Measurements from ENCODE around the gene WWOX.

WWOX gene

DNA sequence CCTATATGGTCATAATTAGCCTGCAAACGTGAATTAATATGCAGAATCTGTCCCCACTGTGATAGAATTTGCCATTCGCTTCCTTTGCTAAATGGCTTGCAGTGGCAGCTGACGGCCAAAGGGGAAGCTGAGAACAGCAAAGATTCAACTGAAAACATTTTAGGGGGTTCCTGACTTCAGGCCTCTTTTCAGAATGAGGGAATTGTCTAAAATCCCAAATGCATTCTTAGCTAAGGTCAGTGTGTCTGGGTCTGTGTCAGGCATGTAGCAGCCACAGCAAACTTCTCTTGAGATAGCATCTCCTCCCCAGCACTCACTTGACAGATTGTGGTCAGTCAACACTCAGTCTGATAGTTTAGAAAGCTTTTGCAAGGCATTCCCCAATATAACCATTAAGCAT lies 701.1 kb downstream of the WWOX start:
- Histone ChIP-seq H3K27me3 (ENCODE audit: control insufficient read depth, insufficient read depth, low read length) (no peaks in the 10 kb centered on the region), H3K27ac (ENCODE audit: low read length) (no peak overlapping the region), H3K9me3 (ENCODE audit: control insufficient read depth, low read depth, low read length) (no peaks in the 10 kb centered on the region), H3K4me1 (ENCODE audit: control insufficient read depth, low read depth, low read length) (no peaks in the 10 kb centered on the region), H3K36me3 (ENCODE audit: control insufficient read depth, low read depth, low read length) (no peaks in the 10 kb centered on the region), H3K9ac (ENCODE audit: low read length) (no peak overlapping the region), H3K4me3 (ENCODE audit: low read length) (no peak overlapping the region)

DNA sequence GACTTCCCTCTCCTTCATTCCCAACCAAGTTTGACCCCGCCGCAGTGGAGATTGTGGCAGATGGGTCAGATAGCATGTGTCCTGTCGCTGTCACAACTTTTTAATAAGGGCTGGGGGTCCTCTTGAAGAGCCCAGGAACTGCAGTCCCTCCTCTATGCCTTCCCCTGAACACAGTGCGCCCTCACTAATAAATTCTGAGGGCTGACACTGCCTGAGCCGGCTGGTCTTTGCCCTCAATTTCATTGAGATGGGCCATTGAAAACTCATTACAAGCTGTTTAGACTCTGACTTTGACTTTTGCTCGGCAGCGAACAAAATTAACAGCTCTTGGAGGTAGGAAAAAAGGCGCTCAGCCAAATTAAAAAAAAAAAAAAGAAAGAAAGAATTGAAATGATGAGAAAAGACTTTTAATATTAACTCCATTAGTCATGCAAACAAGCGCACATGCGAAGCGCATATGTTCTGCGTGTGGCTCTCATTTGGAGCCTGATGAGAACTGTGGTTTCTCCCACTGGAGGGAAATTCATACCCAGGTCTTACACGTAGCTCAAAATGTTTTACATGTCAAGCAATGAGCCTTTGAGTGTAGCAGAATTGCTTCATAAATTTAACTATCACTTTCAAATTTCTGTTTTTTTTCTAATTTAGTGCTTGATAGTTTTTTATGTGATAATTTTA lies 704.7 kb downstream of the WWOX start:
- Histone ChIP-seq H3K36me3 (ENCODE audit: control insufficient read depth, low read depth, low read length) (no peaks in the 10 kb centered on the region), H3K9ac (ENCODE audit: low read length) (no peak overlapping the region), H3K9me3 (ENCODE audit: control insufficient read depth, low read depth, low read length) (no peaks in the 10 kb centered on the region), H3K27ac (ENCODE audit: low read length) (no peak overlapping the region), H3K27me3 (ENCODE audit: control insufficient read depth, insufficient read depth, low read length) (no peaks in the 10 kb centered on the region), H3K4me3 (ENCODE audit: low read length) (no peak overlapping the region), H3K4me1 (ENCODE audit: control insufficient read depth, low read depth, low read length) (no peaks in the 10 kb centered on the region)

DNA sequence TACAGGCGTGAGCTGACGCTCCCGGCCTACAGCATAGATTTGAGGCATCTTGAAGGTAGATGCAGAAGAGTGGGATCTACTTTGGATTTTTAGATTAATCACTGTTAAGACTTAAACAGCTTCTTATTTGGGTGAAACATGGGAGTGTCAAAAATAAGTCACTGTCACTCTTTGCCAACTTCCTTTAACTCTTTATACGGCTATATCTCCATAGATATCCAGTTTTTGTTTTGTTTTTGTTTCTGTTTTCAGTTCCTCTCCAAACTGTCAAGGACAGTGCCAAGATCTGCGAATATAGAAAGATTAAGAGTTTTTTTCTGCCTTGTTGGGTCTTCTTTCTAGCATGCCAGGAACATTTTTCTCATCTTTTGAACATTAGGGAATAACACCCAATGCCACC lies 706.1 kb downstream of the WWOX start:
- Histone ChIP-seq H3K9me3 (ENCODE audit: control insufficient read depth, low read depth, low read length) (no peaks in the 10 kb centered on the region), H3K4me3 (ENCODE audit: low read length) (no peak overlapping the region), H3K4me1 (ENCODE audit: control insufficient read depth, low read depth, low read length) (no peaks in the 10 kb centered on the region), H3K27ac (ENCODE audit: low read length) (no peak overlapping the region), H3K27me3 (ENCODE audit: control insufficient read depth, insufficient read depth, low read length) (no peaks in the 10 kb centered on the region), H3K36me3 (ENCODE audit: control insufficient read depth, low read depth, low read length) (no peaks in the 10 kb centered on the region), H3K9ac (ENCODE audit: low read length) (no peak overlapping the region)

DNA sequence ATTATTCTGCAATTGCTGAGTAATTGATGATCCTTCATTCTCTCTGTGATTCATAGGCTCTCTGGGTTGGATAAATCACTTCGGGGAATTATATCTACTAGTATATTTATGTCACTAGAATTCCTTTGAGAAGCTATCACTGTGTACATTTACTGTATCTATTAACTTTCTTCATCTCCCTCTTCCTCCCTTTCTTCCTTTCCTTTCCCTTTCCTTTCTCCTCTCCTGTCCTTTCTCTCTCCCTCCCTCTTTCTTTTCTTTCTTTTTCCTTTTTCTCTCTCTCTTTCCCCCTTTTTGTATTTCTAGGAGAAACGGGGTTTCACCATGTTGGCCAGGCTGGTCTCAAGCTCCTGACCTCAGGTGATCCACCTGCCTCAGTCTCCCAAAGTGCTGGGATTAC lies 711.8 kb downstream of the WWOX start:
- no peaks in the 10 kb centered on the region for H3K27me3 ChIP-seq (ENCODE audit: control insufficient read depth, insufficient read depth, low read length)
- H3K4me1 ChIP-seq (ENCODE audit: control insufficient read depth, low read depth, low read length), result no peaks in the 10 kb centered on the region
- no peak overlapping the region for H3K9ac ChIP-seq (ENCODE audit: low read length)
- H3K27ac ChIP-seq (ENCODE audit: low read length), result no peak overlapping the region
- no peaks in the 10 kb centered on the region for H3K9me3 ChIP-seq (ENCODE audit: control insufficient read depth, low read depth, low read length)
- no peaks in the 10 kb centered on the region for H3K36me3 ChIP-seq (ENCODE audit: control insufficient read depth, low read depth, low read length)
- no peak overlapping the region for H3K4me3 ChIP-seq (ENCODE audit: low read length)

DNA sequence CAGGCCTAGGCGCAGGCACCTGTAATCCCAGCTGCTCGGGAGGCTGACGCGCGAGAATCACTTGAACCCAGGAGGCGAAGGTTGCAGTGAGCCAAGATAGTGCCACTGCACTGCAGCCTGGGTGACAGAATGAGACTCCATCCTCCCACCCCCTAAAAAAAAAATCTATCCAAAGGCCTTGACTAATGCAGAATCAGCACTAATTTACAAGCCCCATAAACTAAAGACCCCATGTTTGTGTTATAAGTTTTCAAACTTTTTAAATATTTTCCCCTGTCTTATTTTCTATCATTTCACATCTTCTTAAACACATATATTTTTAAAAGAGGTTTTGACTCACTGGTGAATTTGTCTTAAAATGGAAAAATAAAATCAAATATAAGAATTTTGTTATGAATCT lies 713.1 kb downstream of the WWOX start:
- no peaks in the 10 kb centered on the region for H3K27me3 ChIP-seq (ENCODE audit: control insufficient read depth, insufficient read depth, low read length)
- no peak overlapping the region for H3K27ac ChIP-seq (ENCODE audit: low read length)
- no peaks in the 10 kb centered on the region for H3K9me3 ChIP-seq (ENCODE audit: control insufficient read depth, low read depth, low read length)
- no peak overlapping the region for H3K9ac ChIP-seq (ENCODE audit: low read length)
- no peaks in the 10 kb centered on the region for H3K36me3 ChIP-seq (ENCODE audit: control insufficient read depth, low read depth, low read length)
- no peak overlapping the region for H3K4me3 ChIP-seq (ENCODE audit: low read length)
- H3K4me1 ChIP-seq (ENCODE audit: control insufficient read depth, low read depth, low read length), result no peaks in the 10 kb centered on the region

DNA sequence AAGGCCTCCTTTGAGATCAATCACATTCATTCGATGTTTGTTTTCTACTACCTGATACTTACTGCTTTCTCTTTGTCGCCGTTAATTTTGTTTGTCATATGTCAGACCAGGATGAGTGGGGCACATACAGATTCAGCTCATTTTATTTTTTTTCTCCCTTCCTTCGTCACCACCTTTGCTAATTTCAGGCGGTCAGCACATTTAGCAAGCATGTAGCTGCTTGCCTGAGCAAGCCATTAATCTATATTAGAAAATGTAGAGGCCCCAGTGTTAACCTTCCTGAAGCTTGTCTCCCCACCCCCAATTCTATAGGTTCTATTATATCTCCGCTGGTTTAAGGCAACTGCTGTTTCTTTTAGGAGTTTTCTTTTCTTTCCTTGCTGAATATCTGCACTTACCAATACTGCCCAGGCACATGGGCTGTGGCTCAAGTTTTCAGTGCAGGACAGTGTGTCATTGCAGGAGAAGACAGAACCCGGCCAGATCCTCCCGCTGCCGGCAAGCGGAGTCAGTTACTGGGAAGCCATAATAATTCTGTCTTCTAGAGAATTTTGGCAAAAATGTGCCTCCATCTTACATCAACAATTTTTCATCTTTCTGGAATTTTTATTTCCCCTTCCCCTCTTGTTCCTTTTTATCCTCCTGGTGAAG lies 714.3 kb downstream of the WWOX start:
- H3K27me3 ChIP-seq (ENCODE audit: control insufficient read depth, insufficient read depth, low read length), result no peaks in the 10 kb centered on the region
- H3K4me1 ChIP-seq (ENCODE audit: control insufficient read depth, low read depth, low read length), result no peaks in the 10 kb centered on the region
- H3K4me3 ChIP-seq (ENCODE audit: low read length), result no peak overlapping the region
- H3K36me3 ChIP-seq (ENCODE audit: control insufficient read depth, low read depth, low read length), result no peaks in the 10 kb centered on the region
- H3K27ac ChIP-seq (ENCODE audit: low read length), result no peak overlapping the region
- no peaks in the 10 kb centered on the region for H3K9me3 ChIP-seq (ENCODE audit: control insufficient read depth, low read depth, low read length)
- no peak overlapping the region for H3K9ac ChIP-seq (ENCODE audit: low read length)

DNA sequence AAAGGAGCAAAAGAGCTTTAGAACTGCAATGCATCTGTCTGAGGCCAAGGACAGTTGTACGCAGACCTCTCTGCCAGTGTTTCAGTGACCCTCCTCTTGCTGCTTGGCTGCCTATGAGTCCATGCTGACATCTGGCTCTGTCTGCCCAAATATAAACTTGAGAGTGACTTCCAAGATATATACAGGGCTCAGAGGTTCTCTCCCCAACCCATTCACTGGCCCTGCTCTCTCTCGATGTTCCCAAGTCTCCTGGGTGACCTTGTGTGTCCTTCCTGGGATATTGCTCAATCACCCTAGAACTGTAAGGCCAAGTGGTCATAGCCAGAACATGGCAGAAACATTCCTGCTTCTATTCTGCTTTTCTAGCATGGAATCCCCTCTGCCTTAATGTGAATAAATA lies 716.3 kb downstream of the WWOX start:
- H3K27ac ChIP-seq (ENCODE audit: low read length), result no peak overlapping the region

DNA sequence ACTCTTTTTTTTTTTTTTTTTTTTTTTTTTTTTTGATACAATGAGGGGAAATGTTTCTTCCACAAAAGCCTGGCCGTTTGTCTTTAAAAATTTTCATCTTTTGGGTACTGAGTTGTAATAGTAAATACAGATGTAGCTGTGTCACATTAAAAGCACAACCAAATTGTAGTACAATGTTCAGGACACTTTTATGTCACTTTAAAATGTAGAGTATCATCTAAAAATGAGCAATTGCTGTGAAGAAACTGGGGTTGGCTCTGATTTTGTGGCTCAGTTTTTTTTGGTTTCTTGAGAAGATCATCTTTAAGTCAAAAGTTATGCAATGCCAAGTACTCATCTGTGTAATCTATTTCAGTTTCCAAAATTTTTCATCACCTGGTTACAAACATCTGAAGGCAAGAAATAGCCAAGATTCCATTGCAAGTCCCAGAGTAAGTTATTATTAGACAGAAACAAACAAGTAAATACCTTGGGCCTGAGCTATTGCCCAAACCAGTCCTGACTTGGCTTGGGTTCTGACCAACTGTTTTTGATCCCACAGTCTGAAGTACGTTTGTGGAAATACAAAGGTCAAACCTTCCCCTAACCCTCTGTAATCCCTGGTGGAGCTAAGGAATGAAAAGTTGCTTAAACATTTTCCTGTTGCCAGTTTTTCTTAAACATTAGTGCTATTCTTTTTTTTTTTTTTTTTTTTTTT lies 717.2 kb downstream of the WWOX start:
- Histone ChIP-seq H3K4me3 (ENCODE audit: low read length) (no peak overlapping the region), H3K36me3 (ENCODE audit: control insufficient read depth, low read depth, low read length) (no peaks in the 10 kb centered on the region), H3K27ac (ENCODE audit: low read length) (no peak overlapping the region), H3K4me1 (ENCODE audit: control insufficient read depth, low read depth, low read length) (no peaks in the 10 kb centered on the region), H3K9ac (ENCODE audit: low read length) (no peak overlapping the region), H3K27me3 (ENCODE audit: control insufficient read depth, insufficient read depth, low read length) (no peaks in the 10 kb centered on the region), H3K9me3 (ENCODE audit: control insufficient read depth, low read depth, low read length) (no peaks in the 10 kb centered on the region)

More for the DNA sequence above, 716.3 kb downstream of the WWOX start:
- Histone ChIP-seq H3K4me3 (ENCODE audit: low read length) (no peak overlapping the region), H3K9ac (ENCODE audit: low read length) (no peak overlapping the region), H3K9me3 (ENCODE audit: control insufficient read depth, low read depth, low read length) (no peaks in the 10 kb centered on the region), H3K4me1 (ENCODE audit: control insufficient read depth, low read depth, low read length) (no peaks in the 10 kb centered on the region), H3K36me3 (ENCODE audit: control insufficient read depth, low read depth, low read length) (no peaks in the 10 kb centered on the region), H3K27me3 (ENCODE audit: control insufficient read depth, insufficient read depth, low read length) (no peaks in the 10 kb centered on the region)

DNA sequence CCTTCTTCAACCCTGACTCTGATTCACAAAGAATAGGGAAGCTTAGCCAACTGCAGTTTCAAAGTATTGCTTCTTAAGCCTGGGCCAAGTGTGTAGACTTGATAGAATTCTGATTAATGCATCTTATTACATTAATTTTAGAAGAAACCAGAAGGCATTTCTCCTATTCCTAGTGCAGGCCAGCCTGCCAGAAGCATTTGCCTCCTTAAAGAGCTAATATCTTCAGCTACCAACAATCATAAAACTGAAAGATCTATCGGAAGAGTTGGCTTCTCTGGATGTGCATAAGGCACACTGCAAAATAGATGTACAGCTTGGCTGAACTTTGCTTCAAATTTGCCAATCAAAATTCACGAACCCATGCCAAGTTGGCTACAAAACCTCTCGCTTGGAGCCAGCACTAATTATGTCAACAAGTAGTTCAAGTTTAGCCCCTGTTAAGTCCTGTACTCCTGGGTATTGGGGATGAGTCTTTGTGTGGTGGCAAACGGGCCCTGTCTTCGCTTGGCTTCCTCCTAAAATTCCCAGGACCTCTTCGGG lies 717.8 kb downstream of the WWOX start:
- Histone ChIP-seq H3K36me3 (ENCODE audit: control insufficient read depth, low read depth, low read length) (no peaks in the 10 kb centered on the region), H3K9ac (ENCODE audit: low read length) (no peak overlapping the region), H3K9me3 (ENCODE audit: control insufficient read depth, low read depth, low read length) (no peaks in the 10 kb centered on the region), H3K27ac (ENCODE audit: low read length) (no peak overlapping the region), H3K4me1 (ENCODE audit: control insufficient read depth, low read depth, low read length) (no peaks in the 10 kb centered on the region), H3K4me3 (ENCODE audit: low read length) (no peak overlapping the region), H3K27me3 (ENCODE audit: control insufficient read depth, insufficient read depth, low read length) (no peaks in the 10 kb centered on the region)

DNA sequence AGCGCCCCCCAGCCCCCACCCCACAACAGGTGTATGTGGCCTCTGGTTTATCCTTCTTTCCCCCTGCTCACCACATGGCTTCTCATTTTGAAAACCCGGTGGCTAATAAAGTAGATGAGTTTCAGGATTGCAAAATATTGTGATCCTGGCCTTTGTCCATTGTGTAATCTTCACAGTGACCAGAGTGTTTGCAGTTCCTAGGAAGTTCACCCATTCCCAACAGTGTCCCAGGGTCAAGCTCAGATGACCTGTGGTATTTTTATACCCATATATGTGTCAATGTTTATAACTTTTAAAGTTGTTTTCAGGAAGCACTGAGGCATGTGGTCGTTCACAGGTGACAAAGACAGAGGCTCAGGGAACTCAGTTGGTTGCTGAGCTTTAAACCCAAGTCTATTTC lies 721.9 kb downstream of the WWOX start:
- no peak overlapping the region for H3K9ac ChIP-seq (ENCODE audit: low read length)
- H3K9me3 ChIP-seq (ENCODE audit: control insufficient read depth, low read depth, low read length), result no peaks in the 10 kb centered on the region
- H3K4me3 ChIP-seq (ENCODE audit: low read length), result no peak overlapping the region
- no peaks in the 10 kb centered on the region for H3K4me1 ChIP-seq (ENCODE audit: control insufficient read depth, low read depth, low read length)
- no peak overlapping the region for H3K27ac ChIP-seq (ENCODE audit: low read length)
- H3K27me3 ChIP-seq (ENCODE audit: control insufficient read depth, insufficient read depth, low read length), result no peaks in the 10 kb centered on the region
- no peaks in the 10 kb centered on the region for H3K36me3 ChIP-seq (ENCODE audit: control insufficient read depth, low read depth, low read length)

DNA sequence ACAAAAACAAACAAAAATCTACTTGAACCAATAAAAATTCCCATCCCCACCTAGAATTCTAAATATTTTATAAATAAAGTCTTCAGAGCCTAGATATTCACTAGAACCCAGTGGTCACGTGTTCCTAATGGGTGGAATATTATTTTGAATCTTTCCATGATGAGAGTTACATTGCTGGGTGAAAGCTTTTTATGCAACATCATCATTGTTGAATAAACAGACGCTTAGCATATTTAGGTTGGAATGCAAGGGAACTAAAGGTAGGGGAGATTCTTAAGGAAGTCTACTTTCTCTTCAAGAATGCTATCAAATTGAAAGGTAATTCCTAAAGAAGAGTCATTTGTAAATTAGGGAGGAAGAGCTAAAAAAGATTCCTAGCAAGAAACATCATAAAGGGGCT lies 723.1 kb downstream of the WWOX start:
- no peak overlapping the region for H3K4me3 ChIP-seq (ENCODE audit: low read length)
- no peaks in the 10 kb centered on the region for H3K36me3 ChIP-seq (ENCODE audit: control insufficient read depth, low read depth, low read length)
- H3K9me3 ChIP-seq (ENCODE audit: control insufficient read depth, low read depth, low read length), result no peaks in the 10 kb centered on the region
- no peak overlapping the region for H3K9ac ChIP-seq (ENCODE audit: low read length)
- H3K27me3 ChIP-seq (ENCODE audit: control insufficient read depth, insufficient read depth, low read length), result no peaks in the 10 kb centered on the region
- no peak overlapping the region for H3K27ac ChIP-seq (ENCODE audit: low read length)
- no peaks in the 10 kb centered on the region for H3K4me1 ChIP-seq (ENCODE audit: control insufficient read depth, low read depth, low read length)

Measured in iPS-18a (cell line).